Spleen (tissue), 7 donors: ENCODE results near the gene GABRR2.

Experiments
- CTCF ChIP-seq, 11 experiments: fragments of 200-600 bp in 7 of 11; fragments of 450-650 bp in 4 of 11; sonication (generic) in 4 of 11; IDR thresholded peaks in 8 of 11; conservative IDR thresholded peaks in 3 of 11; 1 replicate in 7 of 11; 2 replicates in 4 of 11; pipeline versions ENCODE4 v1.4.0 to v1.8.0; 2016 to 2021; ENCODE audit warnings: antibody characterized with exemption in 11 of 11, inconsistent platforms in 4 of 11, mild to moderate bottlenecking in 1 of 11
- POLR2A ChIP-seq, 3 donors: fragments of 450-650 bp; IDR thresholded peaks; one replicate each; pipeline ENCODE4 v1.5.1; 2017; ENCODE audit warnings: antibody characterized with exemption in 3 of 3, mild to moderate bottlenecking in 1 of 3
- POLR2AphosphoS5 ChIP-seq, 3 donors: sonication (generic); formaldehyde crosslinking; IDR thresholded peaks; one replicate each; pipeline ENCODE4 v1.5.1; 2017; ENCODE audit warnings: antibody characterized with exemption in 3 of 3
- donor health status: DM: no; HTN: no; CAD: no; lungs with moderate emphysema.
- donor health status: DM: no; HTN: no; CAD: no.
- donor health status: DM: no; HTN: no; CAD: no.

GRCh38 chr6:89268776-89269175, 46.3 kb downstream of the GABRR2 start:
- TF ChIP-seq CTCF (IDR thresholded peaks at IDR 0.05 in 8 of 11, conservative IDR thresholded peaks at IDR 0.05 in 3 of 11) = no peak
- no peak for TF ChIP-seq POLR2AphosphoS5 (IDR thresholded peaks at IDR 0.05)
- no peak for TF ChIP-seq POLR2A (IDR thresholded peaks at IDR 0.05)
